ENCODE data around the gene CHURC1. TPM values are rescaled to one million over a fixed set of nuclear protein-coding genes. Genes with fewer than 3 reads are reported as not detected.

The CHURC1 gene
- total and polyA plus RNA-seq, 2 of the 4 experiments (the other 2 are of a cell fraction): 38.0 to 69.5 TPM

DNA sequence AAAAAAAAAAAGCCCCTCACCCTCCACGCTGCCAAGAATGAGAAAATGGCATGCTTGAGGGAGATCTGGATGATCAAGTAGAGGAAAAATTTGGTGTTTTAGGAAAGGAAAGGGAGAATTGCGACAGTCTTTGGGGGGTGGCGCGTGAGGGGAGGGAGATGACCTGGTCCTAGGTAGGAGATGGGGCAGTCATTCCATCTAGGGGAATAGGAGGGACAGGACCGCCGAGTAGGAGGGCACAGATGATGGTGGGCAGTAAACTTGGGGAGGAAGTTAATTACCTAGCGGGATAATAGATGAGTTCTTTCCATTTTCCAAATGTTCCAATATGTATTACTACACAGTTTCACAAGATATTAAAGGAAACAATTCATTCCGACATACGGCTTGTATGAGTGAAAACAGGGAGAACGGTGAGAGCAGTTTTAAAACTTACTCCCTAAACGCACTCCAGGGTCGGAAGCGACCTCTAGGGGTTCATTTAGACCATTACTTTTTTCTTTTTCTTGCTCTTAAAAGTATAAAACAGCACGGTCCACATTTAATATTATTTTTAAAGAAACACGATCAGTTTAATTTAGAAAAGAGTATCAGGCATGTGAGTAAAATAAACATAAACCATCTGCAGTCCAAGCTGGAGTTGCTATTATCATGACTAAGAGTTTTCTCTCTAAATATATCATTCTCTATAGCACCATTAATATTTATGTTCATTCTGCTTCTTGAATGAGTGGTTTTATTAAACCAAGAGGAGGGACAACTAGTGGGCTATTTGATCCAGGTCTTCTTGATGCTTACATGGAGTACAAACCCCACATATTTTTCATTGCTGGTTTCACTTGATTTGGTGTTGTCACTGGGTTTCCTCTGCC lies 69.4 kb downstream of the CHURC1 start:
- no TSS peak for BruUV-seq (replicated peaks)
- peaks cover 3% of the 10 kb centered on the region; the same call in 1 of the 2 replicates for H3K4me1 ChIP-seq (ENCODE audit: control insufficient read depth, insufficient read depth, low read length)
- H3K79me1 ChIP-seq (ENCODE audit: low read depth in 1 of 2, low read length in 2 of 2): peaks cover 13 to 15% of the 10 kb centered on the region in 2 experiments
- H3K4me3 ChIP-seq (ENCODE audit: insufficient read depth, low read depth, low read length): no peak overlapping the region
- H3K14ac ChIP-seq (replicated peaks; ENCODE audit: low read depth, low read length): 0 out of 2 replicates have a peak overlapping the region, but pooled peaks have one; percentile 20
- no peak overlapping the region for H2BK15ac ChIP-seq (ENCODE audit: low read depth, low read length)
- H2AFZ ChIP-seq (replicated peaks; ENCODE audit: low read length, poor library complexity): peak overlapping the region; percentile 91
- H4K20me1 ChIP-seq (ENCODE audit: insufficient read depth, low read length): no peaks in the 10 kb centered on the region
- dilution Hi-C loops (cut with HindIII; ENCODE audit: low sequenced_read_pairs, unreplicated experiment): no loop called here
- H3K4ac ChIP-seq (ENCODE audit: low read depth, low read length): no peak overlapping the region
- H3K36me3 ChIP-seq (ENCODE audit: control insufficient read depth, insufficient read depth, low read length): no peaks in the 10 kb centered on the region
- TF ChIP-seq, protein P1, sequence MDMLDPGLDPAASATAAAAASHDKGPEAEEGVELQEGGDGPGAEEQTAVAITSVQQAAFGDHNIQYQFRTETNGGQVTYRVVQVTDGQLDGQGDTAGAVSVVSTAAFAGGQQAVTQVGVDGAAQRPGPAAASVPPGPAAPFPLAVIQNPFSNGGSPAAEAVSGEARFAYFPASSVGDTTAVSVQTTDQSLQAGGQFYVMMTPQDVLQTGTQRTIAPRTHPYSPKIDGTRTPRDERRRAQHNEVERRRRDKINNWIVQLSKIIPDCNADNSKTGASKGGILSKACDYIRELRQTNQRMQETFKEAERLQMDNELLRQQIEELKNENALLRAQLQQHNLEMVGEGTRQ (IDR thresholded peaks at IDR 0.05; ENCODE audit: low read depth, low read length): no peak
- no peak for TF ChIP-seq RFX5 (IDR thresholded peaks at IDR 0.05; ENCODE audit: low read depth, low read length)
- TF ChIP-seq NFE2L2 (IDR thresholded peaks at IDR 0.05; ENCODE audit: low read depth, low read length): no peak
- no peak for TF ChIP-seq BHLHE40 (IDR thresholded peaks at IDR 0.05; ENCODE audit: low read depth, low read length)
- TF ChIP-seq, protein P2, sequence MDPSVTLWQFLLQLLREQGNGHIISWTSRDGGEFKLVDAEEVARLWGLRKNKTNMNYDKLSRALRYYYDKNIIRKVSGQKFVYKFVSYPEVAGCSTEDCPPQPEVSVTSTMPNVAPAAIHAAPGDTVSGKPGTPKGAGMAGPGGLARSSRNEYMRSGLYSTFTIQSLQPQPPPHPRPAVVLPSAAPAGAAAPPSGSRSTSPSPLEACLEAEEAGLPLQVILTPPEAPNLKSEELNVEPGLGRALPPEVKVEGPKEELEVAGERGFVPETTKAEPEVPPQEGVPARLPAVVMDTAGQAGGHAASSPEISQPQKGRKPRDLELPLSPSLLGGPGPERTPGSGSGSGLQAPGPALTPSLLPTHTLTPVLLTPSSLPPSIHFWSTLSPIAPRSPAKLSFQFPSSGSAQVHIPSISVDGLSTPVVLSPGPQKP (IDR thresholded peaks at IDR 0.05; ENCODE audit: borderline replicate concordance, low read depth, low read length): no peak
- TF ChIP-seq RAD21 (IDR thresholded peaks at IDR 0.05; ENCODE audit: low read length): peak; percentile 76
- TF ChIP-seq, protein P3, sequence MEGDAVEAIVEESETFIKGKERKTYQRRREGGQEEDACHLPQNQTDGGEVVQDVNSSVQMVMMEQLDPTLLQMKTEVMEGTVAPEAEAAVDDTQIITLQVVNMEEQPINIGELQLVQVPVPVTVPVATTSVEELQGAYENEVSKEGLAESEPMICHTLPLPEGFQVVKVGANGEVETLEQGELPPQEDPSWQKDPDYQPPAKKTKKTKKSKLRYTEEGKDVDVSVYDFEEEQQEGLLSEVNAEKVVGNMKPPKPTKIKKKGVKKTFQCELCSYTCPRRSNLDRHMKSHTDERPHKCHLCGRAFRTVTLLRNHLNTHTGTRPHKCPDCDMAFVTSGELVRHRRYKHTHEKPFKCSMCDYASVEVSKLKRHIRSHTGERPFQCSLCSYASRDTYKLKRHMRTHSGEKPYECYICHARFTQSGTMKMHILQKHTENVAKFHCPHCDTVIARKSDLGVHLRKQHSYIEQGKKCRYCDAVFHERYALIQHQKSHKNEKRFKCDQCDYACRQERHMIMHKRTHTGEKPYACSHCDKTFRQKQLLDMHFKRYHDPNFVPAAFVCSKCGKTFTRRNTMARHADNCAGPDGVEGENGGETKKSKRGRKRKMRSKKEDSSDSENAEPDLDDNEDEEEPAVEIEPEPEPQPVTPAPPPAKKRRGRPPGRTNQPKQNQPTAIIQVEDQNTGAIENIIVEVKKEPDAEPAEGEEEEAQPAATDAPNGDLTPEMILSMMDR (conservative IDR thresholded peaks at IDR 0.05; ENCODE audit: low read depth, low read length): peak; percentile 80
- TF ChIP-seq FOS (IDR thresholded peaks at IDR 0.05; ENCODE audit: low read depth, low read length): no peak
- TF ChIP-seq MXI1 (IDR thresholded peaks at IDR 0.05; ENCODE audit: borderline replicate concordance, low read depth, low read length): no peak
- TF ChIP-seq SMC3 (IDR thresholded peaks at IDR 0.05; ENCODE audit: low read depth, low read length): peak; percentile 62
- TF ChIP-seq RCOR1 (IDR thresholded peaks at IDR 0.05; ENCODE audit: insufficient replicate concordance, low read length): no peak
- TF ChIP-seq MAZ (IDR thresholded peaks at IDR 0.05; ENCODE audit: borderline replicate concordance, low read depth, low read length): no peak
- no peak for TF ChIP-seq CEBPB (IDR thresholded peaks at IDR 0.05; ENCODE audit: low read depth, low read length)
- H2BK20ac ChIP-seq (ENCODE audit: low read depth, low read length): no peak overlapping the region
- H3K18ac ChIP-seq (ENCODE audit: low read depth, low read length): no peak overlapping the region
- H2AK5ac ChIP-seq (ENCODE audit: low read depth, low read length): no peak overlapping the region
- peak overlapping the region; percentile 64; the same call in 1 of the 2 replicates for H3K23ac ChIP-seq (ENCODE audit: low read depth, low read length)
- no peak overlapping the region for H2BK5ac ChIP-seq (ENCODE audit: low read depth, low read length, poor library complexity, severe bottlenecking)
- H3K9me3 ChIP-seq (ENCODE audit: control insufficient read depth, insufficient read depth, low read length): no peaks in the 10 kb centered on the region
- 0% methylated on average over 3 of the region's 15 CpGs; no CpG with 5 or more reads in 1 of the 2 experiments for WGBS, 2 experiments (ENCODE audit: extremely low coverage in 2 of 2, insufficient read length in 1 of 2)
- in situ Hi-C loops (cut with MboI; ENCODE audit: low sequenced_read_pairs): no loop called here
- peak overlapping the region; percentile 74 for H2AK9ac ChIP-seq (replicated peaks; ENCODE audit: low read depth, low read length, poor library complexity)
- ATAC-seq (ENCODE audit: low read depth): no peak
- peak overlapping the region in 1 of 2 experiments; percentile 21; a peak in 1 of 4 replicates for H4K8ac ChIP-seq (ENCODE audit: low read depth in 2 of 2, low read length in 2 of 2)
- no peak overlapping the region for H3K56ac ChIP-seq (ENCODE audit: extremely low read depth, insufficient read depth, low read length)
- no peak overlapping the region for H3K27ac ChIP-seq (ENCODE audit: insufficient read depth, low read length)
- H4K91ac ChIP-seq (ENCODE audit: insufficient read depth, low read depth, low read length): no peak overlapping the region
- H2BK120ac ChIP-seq (ENCODE audit: low read depth, low read length): no peak overlapping the region
- POLR2A ChIA-PET (ENCODE audit: unreplicated experiment): no interaction called here
- H3K9ac ChIP-seq (ENCODE audit: low read depth, low read length): no peak overlapping the region
- CTCF ChIA-PET: interaction anchor here (0.7 kb wide), 1 partner anchor 32 kb away, joined by 3 read pairs; no protein-coding TSS in a partner anchor
- no peak overlapping the region for H4K5ac ChIP-seq (ENCODE audit: low read depth, low read length)
- peaks cover 5% of the 10 kb centered on the region for H3K27me3 ChIP-seq (ENCODE audit: control insufficient read depth, insufficient read depth, low read length)
- intact Hi-C loops (cut with micrococcal nuclease): loop anchor here (5.0 kb wide), 1 partner anchor 71 kb away; the partner anchor contains the start of gene CHURC1
- no peaks in the 10 kb centered on the region for H3K9me1 ChIP-seq (ENCODE audit: insufficient read depth, low read length)
- DNase-seq: peak; percentile 74
- H3K4me2 ChIP-seq (ENCODE audit: low read depth, low read length): peak overlapping the region; percentile 87
